Measurements from ENCODE around the gene OXTR. TPM values are rescaled to one million over a fixed set of nuclear protein-coding genes. Genes with fewer than 3 reads are reported as not detected.

The OXTR gene
- total RNA-seq, 3 donors from 2014 or later = 0.19 to 0.70 (median 0.52) TPM

GRCh38 chr3:8757551-8758518 is 11.6 kb downstream of the OXTR start:
- DNase-seq (no peak), ATAC-seq (no peak)
- H3K4me3 ChIP-seq = no peak overlapping the region
- intact Hi-C loops (cut with DNase I, micrococcal nuclease) = no loop called here
- no peaks in the 10 kb centered on the region for H3K4me1 ChIP-seq (ENCODE audit: low read depth)
- no peak for TF ChIP-seq CTCF (IDR thresholded peaks at IDR 0.05)
- H3K9me3 ChIP-seq = no peaks in the 10 kb centered on the region
- H3K36me3 ChIP-seq (ENCODE audit: low read depth) = no peaks in the 10 kb centered on the region

- no peak for TF ChIP-seq CTCF (IDR thresholded peaks at IDR 0.05)
- no peak for ATAC-seq
- intact Hi-C loops (cut with DNase I, micrococcal nuclease) = no loop called here
Measured at GRCh38 chr3:8756671-8757070, 12.7 kb downstream of the OXTR start.

GRCh38 chr3:8755564-8756237 is 13.7 kb downstream of the OXTR start:
- intact Hi-C loops (cut with DNase I, micrococcal nuclease) = no loop called here
- ATAC-seq (no peak), DNase-seq (no peak)
- no peak for TF ChIP-seq CTCF (IDR thresholded peaks at IDR 0.05)
- Histone ChIP-seq H3K36me3 (ENCODE audit: low read depth) (no peaks in the 10 kb centered on the region), H3K4me3 (no peak overlapping the region), H3K4me1 (ENCODE audit: low read depth) (no peaks in the 10 kb centered on the region), H3K9me3 (no peaks in the 10 kb centered on the region)

More at GRCh38 chr3:8756671-8757070, 12.7 kb downstream of the OXTR start:
- Histone ChIP-seq H3K9me3 (no peaks in the 10 kb centered on the region), H3K4me1 (ENCODE audit: low read depth) (no peaks in the 10 kb centered on the region), H3K36me3 (ENCODE audit: low read depth) (no peaks in the 10 kb centered on the region), H3K4me3 (no peak overlapping the region)
- no peak for DNase-seq

- no peak for ATAC-seq
Measured at GRCh38 chr3:8755097-8755496, 14.3 kb downstream of the OXTR start.

GRCh38 chr3:8752832-8753231 is 16.6 kb downstream of the OXTR start:
- no peaks in the 10 kb centered on the region for H3K36me3 ChIP-seq (ENCODE audit: low read depth)
- intact Hi-C loops (cut with DNase I, micrococcal nuclease) = no loop called here
- no peaks in the 10 kb centered on the region for H3K9me3 ChIP-seq
- H3K4me3 ChIP-seq = no peak overlapping the region
- no peaks in the 10 kb centered on the region for H3K4me1 ChIP-seq (ENCODE audit: low read depth)
- ATAC-seq = no peak
- DNase-seq = no peak
- no peak for TF ChIP-seq CTCF (IDR thresholded peaks at IDR 0.05)

More at GRCh38 chr3:8755097-8755496, 14.3 kb downstream of the OXTR start:
- no peaks in the 10 kb centered on the region for H3K4me1 ChIP-seq (ENCODE audit: low read depth)
- no peak for DNase-seq
- H3K4me3 ChIP-seq = no peak overlapping the region
- TF ChIP-seq CTCF (IDR thresholded peaks at IDR 0.05) = no peak
- intact Hi-C loops (cut with DNase I, micrococcal nuclease) = no loop called here
- no peaks in the 10 kb centered on the region for H3K36me3 ChIP-seq (ENCODE audit: low read depth)
- no peaks in the 10 kb centered on the region for H3K9me3 ChIP-seq

All from mucosa of descending colon (tissue), 3 donors.